SK-N-MC (cell line): ENCODE results near the gene DLK2.
"Not testable (repeated sequence)": the region's sequence is repeated elsewhere in the genome, so short reads cannot be mapped to it uniquely, and the experiment has no call there.

Source experiments
- DNase-seq: peaks from one replicate; pipeline ENCODE4 v3.0.0-alpha.2; 2011; ENCODE audit warnings: low read depth, low spot score
- H3K27ac ChIP-seq: fragments of 200-600 bp; sonication (generic); 2 replicates; pipeline ENCODE4 v1.5.1; 2016; ENCODE audit warnings: mixed run types
- H3K36me3 ChIP-seq: fragments of 200-600 bp; sonication (generic); 2 replicates; pipeline ENCODE4 v1.6.1; 2017; ENCODE audit warnings: antibody characterized with exemption, low read length, mixed read lengths; ENCODE audit not compliant: insufficient read depth
- H3K4me3 ChIP-seq: fragments of 200-600 bp; sonication (generic); 2 replicates; pipeline ENCODE4 v1.5.1; 2016
- H3K9ac ChIP-seq: fragments of 200-600 bp; sonication (generic); 2 replicates; pipeline ENCODE4 v1.8.0; 2017; ENCODE audit warnings: mixed run types, mixed read lengths; ENCODE audit not compliant: insufficient read length
- H3K9me3 ChIP-seq: fragments of 200-600 bp; sonication (generic); 2 replicates; pipeline ENCODE4 v1.6.1; 2017; ENCODE audit warnings: low read depth, mild to moderate bottlenecking, antibody characterized with exemption, low read length, moderate library complexity, mixed read lengths
- EZH2 ChIP-seq: fragments of 200-600 bp; sonication (generic); IDR thresholded peaks from one replicate; pipeline ENCODE4 v1.6.1; 2017; ENCODE audit warnings: antibody characterized with exemption
- FOXP2 ChIP-seq: optimal IDR thresholded peaks from 2 replicates; pipeline ENCODE3; 2011; ENCODE audit warnings: mild to moderate bottlenecking, moderate library complexity; ENCODE audit not compliant: insufficient read depth; ENCODE audit errors: extremely low read length, control extremely low read depth
- POLR2AphosphoS5 ChIP-seq: IDR thresholded peaks from 2 replicates; pipeline ENCODE4 v1.6.1; 2012; ENCODE audit warnings: mild to moderate bottlenecking, low read depth, low read length, borderline replicate concordance

Gene DLK2

DNA sequence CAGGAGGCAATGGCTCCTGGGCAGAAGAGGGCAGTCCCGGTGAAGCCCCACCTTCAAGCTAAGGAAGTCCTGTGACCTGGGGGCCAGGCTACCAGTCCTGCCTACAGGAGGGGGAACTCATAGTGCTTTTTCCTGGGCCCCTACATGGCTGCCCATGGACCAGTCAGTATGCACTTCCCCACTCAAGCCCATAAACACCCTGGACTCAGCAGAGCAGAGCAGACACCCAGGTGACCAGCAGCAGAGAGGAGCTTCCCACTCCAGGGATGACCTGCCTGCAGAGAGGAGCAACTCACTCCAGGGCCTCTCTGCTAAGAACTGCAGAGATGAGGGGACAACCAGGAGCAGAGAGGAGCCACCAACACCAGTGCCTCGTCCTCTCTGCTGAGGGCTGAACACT, 42.3 kb downstream of the DLK2 start:
- DNase-seq: no peak
- Histone ChIP-seq H3K9ac (no peak overlapping the region), H3K27ac (no peak overlapping the region), H3K36me3 (no peaks in the 10 kb centered on the region), H3K9me3 (no peaks in the 10 kb centered on the region), H3K4me3 (no peak overlapping the region)
- TF ChIP-seq EZH2 (no peak), FOXP2 (no peak), POLR2AphosphoS5 (no peak)

DNA sequence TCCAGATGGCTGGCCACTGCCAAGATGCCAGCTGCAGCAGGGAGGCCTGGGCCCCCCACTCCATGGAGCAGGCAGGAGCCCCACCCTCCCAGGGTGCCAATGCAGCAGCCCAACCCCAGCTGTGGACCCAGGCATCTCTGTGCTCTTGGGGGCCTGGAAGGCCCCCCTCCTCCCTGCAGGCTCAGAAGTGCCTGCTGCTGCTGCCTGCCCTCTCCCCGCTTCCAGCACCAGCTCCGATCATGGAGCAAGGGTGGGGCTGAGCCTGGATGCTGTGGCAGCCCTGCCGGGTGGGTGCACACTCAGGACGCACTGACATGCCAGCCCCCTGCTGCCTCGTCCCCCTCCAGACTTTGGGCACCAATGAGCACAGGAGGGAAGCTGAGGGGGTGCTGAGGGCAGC, 42.8 kb downstream of the DLK2 start:
- TF ChIP-seq FOXP2 (no peak), POLR2AphosphoS5 (no peak), EZH2 (no peak)
- Histone ChIP-seq H3K27ac (no peak overlapping the region), H3K9me3 (no peaks in the 10 kb centered on the region), H3K4me3 (no peak overlapping the region), H3K9ac (no peak overlapping the region), H3K36me3 (no peaks in the 10 kb centered on the region)
- no peak for DNase-seq

DNA sequence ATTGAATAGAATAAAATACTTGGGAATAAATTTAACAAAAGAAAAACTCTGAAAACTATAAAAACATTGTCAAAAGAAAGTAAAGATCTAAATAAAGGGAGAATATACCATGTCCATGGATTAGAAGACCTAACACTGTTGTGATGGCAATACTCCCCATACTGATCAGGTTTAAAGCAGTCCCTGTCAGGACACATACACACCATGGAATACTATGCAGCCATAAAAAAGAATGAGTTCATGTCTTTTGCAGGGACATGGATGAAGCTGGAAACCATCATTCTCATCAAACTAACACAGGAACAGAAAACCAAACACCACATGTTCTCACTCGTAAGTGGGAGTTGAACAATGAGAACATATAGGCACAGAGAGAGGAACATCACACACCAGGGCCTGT, 44.6 kb downstream of the DLK2 start:
- DNase-seq, H3K4me3 ChIP-seq, H3K9me3 ChIP-seq, H3K36me3 ChIP-seq, H3K27ac ChIP-seq, H3K9ac ChIP-seq: not testable (repeated sequence)

DNA sequence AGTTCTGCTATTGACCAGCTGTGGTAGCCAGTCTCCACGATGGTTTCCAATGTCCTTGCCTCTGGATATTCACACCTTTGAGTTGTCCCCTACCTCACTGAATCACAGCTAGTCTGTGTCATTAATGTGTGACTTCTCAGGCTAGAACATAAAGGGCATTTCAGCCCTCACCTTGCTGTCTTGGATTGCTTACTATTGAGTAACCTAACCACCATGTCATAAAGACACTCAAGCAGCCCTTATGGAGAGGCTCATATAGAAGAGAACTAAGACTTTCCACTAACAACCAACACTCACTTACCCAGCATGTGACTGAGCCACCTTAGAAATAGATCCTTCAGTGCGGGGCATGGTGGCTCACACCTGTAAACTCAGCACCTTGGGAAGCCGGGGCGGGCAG, 47.1 kb downstream of the DLK2 start:
- Histone ChIP-seq H3K36me3 (no peaks in the 10 kb centered on the region), H3K4me3 (no peak overlapping the region), H3K9ac (no peak overlapping the region), H3K9me3 (no peaks in the 10 kb centered on the region), H3K27ac (no peak overlapping the region)
- no peak for TF ChIP-seq FOXP2
- no peak for DNase-seq

DNA sequence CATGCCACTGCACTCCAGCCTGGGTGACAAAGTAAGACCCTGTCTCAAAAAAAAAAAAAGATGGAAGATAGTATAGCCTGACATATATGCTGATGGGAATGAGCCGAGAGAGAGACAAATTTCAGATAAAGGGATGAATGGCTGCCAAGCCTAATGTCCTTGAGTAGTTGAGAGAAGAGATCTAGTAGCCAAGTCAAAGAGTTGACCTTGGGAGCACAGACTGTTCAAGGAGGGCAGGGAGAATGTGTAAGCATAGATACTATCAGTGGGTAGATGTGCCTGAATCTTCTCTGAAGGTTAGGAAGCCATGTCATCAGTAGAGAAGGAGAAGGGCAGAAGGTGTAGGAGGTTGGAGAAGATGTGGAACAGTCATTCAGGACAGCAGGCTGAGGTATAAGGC, 48.1 kb downstream of the DLK2 start:
- no peaks in the 10 kb centered on the region for H3K9me3 ChIP-seq
- no peak overlapping the region for H3K9ac ChIP-seq
- no peak overlapping the region for H3K27ac ChIP-seq
- DNase-seq: no peak
- no peak overlapping the region for H3K4me3 ChIP-seq
- no peak for TF ChIP-seq POLR2AphosphoS5
- TF ChIP-seq EZH2: no peak
- TF ChIP-seq FOXP2: no peak
- H3K36me3 ChIP-seq: no peaks in the 10 kb centered on the region

DNA sequence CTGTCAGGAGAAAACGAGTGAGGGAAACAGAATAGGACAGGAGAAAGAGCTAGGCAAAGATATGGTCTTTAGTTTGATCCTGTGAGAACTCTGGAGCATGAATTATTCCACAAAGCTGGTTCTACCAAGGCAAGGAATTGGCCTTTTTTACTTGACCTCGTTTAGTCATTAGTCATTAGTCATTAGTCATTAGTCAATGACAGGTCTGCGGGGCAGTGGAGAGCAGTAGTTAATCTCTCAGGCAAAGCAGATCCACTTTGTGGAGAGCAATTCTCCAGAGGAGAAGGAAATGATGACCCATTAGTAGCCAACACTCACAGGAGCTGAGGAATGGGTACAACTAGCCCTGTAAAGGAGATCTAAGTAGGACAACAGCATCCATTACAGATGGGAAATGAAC, 50.0 kb downstream of the DLK2 start:
- no peaks in the 10 kb centered on the region for H3K36me3 ChIP-seq
- no peak for DNase-seq
- no peak overlapping the region for H3K4me3 ChIP-seq
- TF ChIP-seq EZH2 (no peak), FOXP2 (no peak), POLR2AphosphoS5 (no peak)
- no peaks in the 10 kb centered on the region for H3K9me3 ChIP-seq
- H3K9ac ChIP-seq: no peak overlapping the region
- H3K27ac ChIP-seq: no peak overlapping the region

DNA sequence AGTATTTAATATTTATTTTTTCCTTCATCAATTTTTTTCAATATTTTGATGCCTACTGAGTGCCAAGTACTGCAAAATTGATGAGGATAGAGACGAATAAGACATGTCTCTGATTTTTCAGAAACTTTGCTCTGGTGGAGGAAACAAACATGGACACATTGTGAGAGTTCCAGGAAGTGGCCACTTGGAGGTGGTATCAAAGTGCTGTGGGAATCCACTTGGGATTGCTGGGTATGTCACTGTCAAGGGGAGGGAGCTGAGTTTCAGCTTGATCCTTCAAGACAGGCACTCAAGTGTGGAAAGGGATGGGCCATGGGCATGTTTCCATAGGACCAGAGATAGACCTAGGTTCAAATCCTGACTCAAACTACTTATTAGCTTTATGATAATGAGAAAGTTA, 52.5 kb downstream of the DLK2 start:
- no peaks in the 10 kb centered on the region for H3K9me3 ChIP-seq
- H3K27ac ChIP-seq: no peak overlapping the region
- no peak for TF ChIP-seq POLR2AphosphoS5
- TF ChIP-seq FOXP2: no peak
- no peak for TF ChIP-seq EZH2
- H3K4me3 ChIP-seq: no peak overlapping the region
- H3K9ac ChIP-seq: no peak overlapping the region
- no peaks in the 10 kb centered on the region for H3K36me3 ChIP-seq
- DNase-seq: no peak

DNA sequence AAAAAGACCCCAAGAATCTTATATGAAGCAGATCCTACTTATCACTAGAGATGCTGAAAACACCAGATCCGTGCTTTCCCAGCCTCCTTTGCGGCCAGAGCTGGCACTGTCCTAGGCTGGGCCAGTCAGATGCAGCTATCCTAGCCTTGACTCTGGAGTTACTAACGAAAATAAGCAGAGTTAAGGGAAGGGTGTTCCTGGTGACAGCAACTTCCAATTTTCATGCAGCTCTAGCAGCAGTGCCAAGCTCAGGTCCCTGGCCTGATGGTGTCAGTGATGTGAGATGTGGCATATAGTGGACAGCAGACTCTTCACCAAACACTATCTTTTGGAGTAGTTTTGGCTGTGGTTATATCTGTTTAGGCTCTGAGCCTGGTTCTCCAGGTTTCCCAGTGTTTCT, 53.6 kb downstream of the DLK2 start:
- H3K36me3 ChIP-seq: no peaks in the 10 kb centered on the region
- H3K9ac ChIP-seq: no peak overlapping the region
- no peak for TF ChIP-seq POLR2AphosphoS5
- TF ChIP-seq EZH2: no peak
- no peak for TF ChIP-seq FOXP2
- no peak for DNase-seq
- H3K4me3 ChIP-seq: no peak overlapping the region
- no peaks in the 10 kb centered on the region for H3K9me3 ChIP-seq
- H3K27ac ChIP-seq: no peak overlapping the region
